DOHH2 (cell line): ENCODE data around the gene ESPN.

Source experiments
- H3F3A ChIP-seq: fragments of 200-600 bp; sonication (generic), shearing (Covaris generic); 2 replicates; pipeline ENCODE4 v1.6.0; 2016; ENCODE audit warnings: antibody characterized with exemption, mild to moderate bottlenecking; ENCODE audit not compliant: control insufficient read depth, insufficient read depth
- H3K27ac ChIP-seq: fragments of 200-600 bp; sonication (generic); 2 replicates; pipeline ENCODE4 v1.5.1; 2014; ENCODE audit warnings: low read depth, mild to moderate bottlenecking, low read length, moderate library complexity
- H3K27me3 ChIP-seq: fragments of 200-600 bp; sonication (generic); 2 replicates; pipeline ENCODE4 v1.6.1; 2014; ENCODE audit warnings: mild to moderate bottlenecking, low read length, mixed read lengths; ENCODE audit not compliant: control insufficient read depth
- H3K36me3 ChIP-seq: fragments of 200-600 bp; sonication (generic); 2 replicates; pipeline ENCODE4 v1.6.1; 2014; ENCODE audit warnings: mild to moderate bottlenecking, low read length, moderate library complexity, mixed read lengths; ENCODE audit not compliant: control insufficient read depth
- H3K4me1 ChIP-seq: fragments of 200-600 bp; sonication (generic); 2 replicates; pipeline ENCODE4 v1.6.1; 2014; ENCODE audit warnings: mild to moderate bottlenecking, low read length, mixed read lengths; ENCODE audit not compliant: control insufficient read depth
- H3K4me2 ChIP-seq: fragments of 200-600 bp; sonication (generic); 2 replicates; pipeline ENCODE4 v1.6.0; 2014; ENCODE audit warnings: mild to moderate bottlenecking, low read length, moderate library complexity
- H3K4me3 ChIP-seq: fragments of 200-600 bp; sonication (generic); 2 replicates; pipeline ENCODE4 v1.5.1; 2014; ENCODE audit warnings: mild to moderate bottlenecking, low read length, mixed read lengths
- H3K79me2 ChIP-seq: fragments of 200-600 bp; sonication (generic); 2 replicates; pipeline ENCODE4 v1.6.1; 2014; ENCODE audit warnings: mild to moderate bottlenecking, low read length, mixed read lengths; ENCODE audit not compliant: control insufficient read depth
- H3K9me2 ChIP-seq: fragments of 200-600 bp; sonication (generic); replicated peaks from 2 replicates; pipeline ENCODE4 v1.6.1; 2014; ENCODE audit warnings: mild to moderate bottlenecking, low read length, mixed read lengths; ENCODE audit not compliant: control insufficient read depth
- H3K9me3 ChIP-seq: fragments of 200-600 bp; sonication (generic); 2 replicates; pipeline ENCODE4 v1.6.1; 2014; ENCODE audit warnings: antibody characterized with exemption, low read length, mixed read lengths; ENCODE audit not compliant: control insufficient read depth, insufficient read depth
- H4K20me1 ChIP-seq: fragments of 200-600 bp; sonication (generic); 2 replicates; pipeline ENCODE4 v1.6.0; 2014; ENCODE audit warnings: low read depth, mild to moderate bottlenecking, antibody characterized with exemption, low read length, moderate library complexity; ENCODE audit not compliant: control insufficient read depth, insufficient read depth
- CTCF ChIP-seq: fragments of 200-600 bp; sonication (generic); IDR thresholded peaks from one replicate; pipeline ENCODE4 v1.5.1; 2014; ENCODE audit warnings: antibody characterized with exemption, mild to moderate bottlenecking, low read depth, low read length; ENCODE audit not compliant: poor library complexity, severe bottlenecking
- EZH2phosphoT487 ChIP-seq: fragments of 200-600 bp; sonication (generic); IDR thresholded peaks from 2 replicates; pipeline ENCODE4 v1.6.1; 2017; ENCODE audit warnings: borderline replicate concordance, mild to moderate bottlenecking, antibody characterized with exemption, low read length, moderate library complexity, mixed read lengths

ESPN gene

DNA sequence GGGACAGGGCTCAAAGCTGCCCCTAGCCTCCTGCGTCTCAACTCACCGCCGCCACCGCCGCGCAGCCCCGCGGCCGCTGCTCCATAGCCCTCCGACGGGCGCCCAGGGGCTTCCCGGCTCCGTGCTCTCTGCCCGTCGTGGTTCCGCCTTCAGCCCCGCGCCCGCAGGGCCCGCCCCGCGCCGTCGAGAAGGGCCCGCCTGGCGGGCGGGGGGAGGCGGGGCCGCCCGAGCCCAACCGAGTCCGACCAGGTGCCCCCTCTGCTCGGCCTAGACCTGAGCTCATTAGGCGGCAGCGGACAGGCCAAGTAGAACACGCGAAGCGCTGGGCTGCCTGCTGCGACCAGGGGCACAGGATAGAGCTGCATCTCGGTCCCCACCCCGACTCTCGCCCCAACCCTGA lies 41.4 kb downstream of the ESPN start, which contains the start of gene TNFRSF25:
Gene TNFRSF25 (minus strand): TSS at position 151 of the 400 bp plus-strand sequence. CDS start 66 bp downstream, at position 85.
- H3K9me2 ChIP-seq: no peaks in the 10 kb centered on the region
- no peaks in the 10 kb centered on the region for H3K36me3 ChIP-seq
- H3K4me3 ChIP-seq: no peak within 1 kb of the TSS
- no peaks in the 10 kb centered on the region for H3K79me2 ChIP-seq
- H3K4me1 ChIP-seq: no peaks in the 10 kb centered on the region
- H3K9me3 ChIP-seq: no peaks in the 10 kb centered on the region
- TF ChIP-seq CTCF (no peak), EZH2phosphoT487 (no peak)
- no peaks in the 10 kb centered on the region for H4K20me1 ChIP-seq
- H3K27ac ChIP-seq: no peak within 1 kb of the TSS
- H3K4me2 ChIP-seq: no peak within 1 kb of the TSS
- no peaks in the 10 kb centered on the region for H3F3A ChIP-seq
- H3K27me3 ChIP-seq: no peaks in the 10 kb centered on the region

DNA sequence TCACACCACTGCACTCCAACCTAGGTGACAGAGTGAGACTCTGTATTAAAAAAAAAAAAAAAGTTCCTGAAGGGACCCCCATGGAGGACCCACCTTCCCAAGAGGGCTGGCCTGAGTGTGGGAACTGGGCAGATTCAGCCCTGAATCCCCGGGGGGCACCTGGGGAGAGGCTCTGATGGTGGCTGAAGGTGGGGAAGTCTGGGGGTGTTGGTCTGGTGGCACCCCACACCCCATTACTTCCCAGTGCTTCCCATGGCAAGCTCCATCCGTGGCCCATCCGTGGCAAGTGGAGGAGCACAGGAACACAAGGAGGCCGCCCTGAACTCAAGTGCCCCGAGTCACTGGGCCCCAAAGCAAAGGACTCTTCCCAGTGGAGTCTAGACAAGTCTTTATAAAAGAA lies 42.2 kb downstream of the ESPN start:
- no peaks in the 10 kb centered on the region for H3K27me3 ChIP-seq
- no peaks in the 10 kb centered on the region for H3K9me2 ChIP-seq
- H3F3A ChIP-seq: no peaks in the 10 kb centered on the region
- H3K79me2 ChIP-seq: no peaks in the 10 kb centered on the region
- no peaks in the 10 kb centered on the region for H3K9me3 ChIP-seq
- H4K20me1 ChIP-seq: no peaks in the 10 kb centered on the region
- no peak overlapping the region for H3K4me2 ChIP-seq
- TF ChIP-seq EZH2phosphoT487: no peak
- no peak for TF ChIP-seq CTCF
- no peak overlapping the region for H3K27ac ChIP-seq
- H3K36me3 ChIP-seq: no peaks in the 10 kb centered on the region
- H3K4me1 ChIP-seq: no peaks in the 10 kb centered on the region
- no peak overlapping the region for H3K4me3 ChIP-seq

- H3K4me1 ChIP-seq: no peaks in the 10 kb centered on the region
- H3K4me2 ChIP-seq: no peak overlapping the region
- H3K4me3 ChIP-seq: no peak overlapping the region
- H3K9me3 ChIP-seq: no peaks in the 10 kb centered on the region
- no peaks in the 10 kb centered on the region for H3K79me2 ChIP-seq
- H3K27me3 ChIP-seq: no peaks in the 10 kb centered on the region
- no peaks in the 10 kb centered on the region for H4K20me1 ChIP-seq
- TF ChIP-seq EZH2phosphoT487: no peak
- no peak for TF ChIP-seq CTCF
- no peak overlapping the region for H3K27ac ChIP-seq
- H3K9me2 ChIP-seq: no peaks in the 10 kb centered on the region
- H3K36me3 ChIP-seq: no peaks in the 10 kb centered on the region
- no peaks in the 10 kb centered on the region for H3F3A ChIP-seq
Observed at GRCh38 chr1:6467224-6467623, 42.6 kb downstream of the ESPN start.
